Activated naive CD8-positive, alpha-beta T cell (primary cell): ENCODE results near the gene TRAPPC2.

Experiments
- H3K27ac Mint-ChIP-seq: one replicate; pipeline ENCODE4 v1.8.0; 2021; ENCODE audit warnings: mixed read lengths
- H3K27me3 Mint-ChIP-seq: one replicate; pipeline ENCODE4 v1.8.0; 2021; ENCODE audit warnings: mixed read lengths
- H3K36me3 Mint-ChIP-seq: one replicate; pipeline ENCODE4 v1.8.0; 2021; ENCODE audit warnings: mixed read lengths
- H3K4me1 Mint-ChIP-seq: one replicate; pipeline ENCODE4 v1.8.0; 2021; ENCODE audit warnings: low read depth, mixed read lengths
- H3K4me3 Mint-ChIP-seq: one replicate; pipeline ENCODE4 v1.8.0; 2021; ENCODE audit warnings: mild to moderate bottlenecking, mixed read lengths
- H3K9me3 Mint-ChIP-seq: one replicate; pipeline ENCODE4 v1.8.0; 2021; ENCODE audit warnings: low read depth, mixed read lengths

The TRAPPC2 gene

GRCh38 chrX:13697976-13698375 is 36.4 kb downstream of the TRAPPC2 start:
- H3K4me1 Mint-ChIP-seq = peaks cover 70% of the 10 kb centered on the region
- H3K27ac Mint-ChIP-seq = no peak overlapping the region
- no peaks in the 10 kb centered on the region for H3K36me3 Mint-ChIP-seq
- H3K4me3 Mint-ChIP-seq = no peak overlapping the region
- H3K9me3 Mint-ChIP-seq = no peaks in the 10 kb centered on the region
- no peaks in the 10 kb centered on the region for H3K27me3 Mint-ChIP-seq

GRCh38 chrX:13697455-13697854 is 37.0 kb downstream of the TRAPPC2 start:
- H3K36me3 Mint-ChIP-seq = no peaks in the 10 kb centered on the region
- H3K4me1 Mint-ChIP-seq = peaks cover 70% of the 10 kb centered on the region
- no peak overlapping the region for H3K4me3 Mint-ChIP-seq
- H3K27ac Mint-ChIP-seq = peak overlapping the region; percentile 6
- H3K9me3 Mint-ChIP-seq = no peaks in the 10 kb centered on the region
- H3K27me3 Mint-ChIP-seq = no peaks in the 10 kb centered on the region

- H3K27ac Mint-ChIP-seq = peak overlapping the region; percentile 70
- no peaks in the 10 kb centered on the region for H3K9me3 Mint-ChIP-seq
- H3K36me3 Mint-ChIP-seq = no peaks in the 10 kb centered on the region
- peaks cover 68% of the 10 kb centered on the region for H3K4me1 Mint-ChIP-seq
- no peaks in the 10 kb centered on the region for H3K27me3 Mint-ChIP-seq
- H3K4me3 Mint-ChIP-seq = peak overlapping the region; percentile 61
Observed at GRCh38 chrX:13695601-13696115, 38.8 kb downstream of the TRAPPC2 start.

- Mint-ChIP-seq H3K27ac (peak overlapping the region; percentile 64), H3K36me3 (no peaks in the 10 kb centered on the region), H3K4me3 (peak overlapping the region; percentile 61), H3K9me3 (no peaks in the 10 kb centered on the region), H3K4me1 (peaks cover 72% of the 10 kb centered on the region), H3K27me3 (no peaks in the 10 kb centered on the region)
Observed at GRCh38 chrX:13694983-13695382, 39.4 kb downstream of the TRAPPC2 start.

GRCh38 chrX:13694359-13694758 is 40.1 kb downstream of the TRAPPC2 start:
- Mint-ChIP-seq H3K9me3 (no peaks in the 10 kb centered on the region), H3K27me3 (no peaks in the 10 kb centered on the region), H3K4me3 (no peak overlapping the region), H3K36me3 (no peaks in the 10 kb centered on the region), H3K27ac (no peak overlapping the region), H3K4me1 (peaks cover 72% of the 10 kb centered on the region)

- Mint-ChIP-seq H3K4me3 (peak overlapping the region; percentile 30), H3K36me3 (no peaks in the 10 kb centered on the region), H3K27me3 (no peaks in the 10 kb centered on the region), H3K27ac (peak overlapping the region; percentile 80), H3K9me3 (no peaks in the 10 kb centered on the region), H3K4me1 (peaks cover 67% of the 10 kb centered on the region)
Observed at GRCh38 chrX:13693341-13693961, 41.0 kb downstream of the TRAPPC2 start.

GRCh38 chrX:13692771-13693231 is 41.6 kb downstream of the TRAPPC2 start:
- Mint-ChIP-seq H3K9me3 (no peaks in the 10 kb centered on the region), H3K4me3 (peak overlapping the region; percentile 42), H3K27me3 (no peaks in the 10 kb centered on the region), H3K4me1 (peaks cover 73% of the 10 kb centered on the region), H3K27ac (peak overlapping the region; percentile 78), H3K36me3 (no peaks in the 10 kb centered on the region)

GRCh38 chrX:13691841-13692371 is 42.5 kb downstream of the TRAPPC2 start:
- no peaks in the 10 kb centered on the region for H3K9me3 Mint-ChIP-seq
- H3K36me3 Mint-ChIP-seq = no peaks in the 10 kb centered on the region
- no peaks in the 10 kb centered on the region for H3K27me3 Mint-ChIP-seq
- peaks cover 73% of the 10 kb centered on the region for H3K4me1 Mint-ChIP-seq
- H3K4me3 Mint-ChIP-seq = no peak overlapping the region
- peak overlapping the region; percentile 78 for H3K27ac Mint-ChIP-seq

GRCh38 chrX:13690836-13691235 is 43.6 kb downstream of the TRAPPC2 start:
- no peaks in the 10 kb centered on the region for H3K9me3 Mint-ChIP-seq
- H3K27ac Mint-ChIP-seq = peak overlapping the region; percentile 83
- H3K27me3 Mint-ChIP-seq = no peaks in the 10 kb centered on the region
- H3K36me3 Mint-ChIP-seq = no peaks in the 10 kb centered on the region
- peak overlapping the region; percentile 95 for H3K4me3 Mint-ChIP-seq
- peaks cover 69% of the 10 kb centered on the region for H3K4me1 Mint-ChIP-seq

- Mint-ChIP-seq H3K4me3 (peak overlapping the region; percentile 95), H3K27ac (peak overlapping the region; percentile 83), H3K4me1 (peaks cover 67% of the 10 kb centered on the region), H3K27me3 (no peaks in the 10 kb centered on the region), H3K36me3 (no peaks in the 10 kb centered on the region), H3K9me3 (no peaks in the 10 kb centered on the region)
Observed at GRCh38 chrX:13689741-13690211, 44.6 kb downstream of the TRAPPC2 start.

- Mint-ChIP-seq H3K27ac (peak within 1 kb of the TSS; percentile 94), H3K9me3 (no peaks in the 10 kb centered on the region), H3K36me3 (no peaks in the 10 kb centered on the region), H3K4me3 (peak within 1 kb of the TSS; percentile 95), H3K4me1 (peaks cover 64% of the 10 kb centered on the region), H3K27me3 (no peaks in the 10 kb centered on the region)
Observed at GRCh38 chrX:13688958-13689740, 45.3 kb downstream of the TRAPPC2 start, which contains the start of gene RAB9A. TSS of gene RAB9A (plus strand) at chrX:13689128. CDS start at chrX:13708747, 19,619 bp downstream.

- H3K27ac Mint-ChIP-seq = peak overlapping the region; percentile 94
- H3K4me3 Mint-ChIP-seq = peak overlapping the region; percentile 95
- peaks cover 57% of the 10 kb centered on the region for H3K4me1 Mint-ChIP-seq
- no peaks in the 10 kb centered on the region for H3K9me3 Mint-ChIP-seq
- no peaks in the 10 kb centered on the region for H3K36me3 Mint-ChIP-seq
- no peaks in the 10 kb centered on the region for H3K27me3 Mint-ChIP-seq
Observed at GRCh38 chrX:13688384-13688957, 45.9 kb downstream of the TRAPPC2 start.

GRCh38 chrX:13687203-13687602 is 47.2 kb downstream of the TRAPPC2 start:
- Mint-ChIP-seq H3K9me3 (no peaks in the 10 kb centered on the region), H3K4me1 (peaks cover 45% of the 10 kb centered on the region), H3K4me3 (no peak overlapping the region), H3K27ac (peak overlapping the region; percentile 94), H3K27me3 (no peaks in the 10 kb centered on the region), H3K36me3 (no peaks in the 10 kb centered on the region)

- H3K4me3 Mint-ChIP-seq = no peak overlapping the region
- no peaks in the 10 kb centered on the region for H3K27me3 Mint-ChIP-seq
- no peak overlapping the region for H3K27ac Mint-ChIP-seq
- H3K36me3 Mint-ChIP-seq = no peaks in the 10 kb centered on the region
- no peaks in the 10 kb centered on the region for H3K9me3 Mint-ChIP-seq
- peaks cover 31% of the 10 kb centered on the region for H3K4me1 Mint-ChIP-seq
Observed at GRCh38 chrX:13685126-13685763, 49.2 kb downstream of the TRAPPC2 start.
